Measurements from ENCODE around the gene DOK6.
"Not testable (repeated sequence)": the region's sequence is repeated elsewhere in the genome, so short reads cannot be mapped to it uniquely, and the experiment has no call there.

The DOK6 gene

DNA sequence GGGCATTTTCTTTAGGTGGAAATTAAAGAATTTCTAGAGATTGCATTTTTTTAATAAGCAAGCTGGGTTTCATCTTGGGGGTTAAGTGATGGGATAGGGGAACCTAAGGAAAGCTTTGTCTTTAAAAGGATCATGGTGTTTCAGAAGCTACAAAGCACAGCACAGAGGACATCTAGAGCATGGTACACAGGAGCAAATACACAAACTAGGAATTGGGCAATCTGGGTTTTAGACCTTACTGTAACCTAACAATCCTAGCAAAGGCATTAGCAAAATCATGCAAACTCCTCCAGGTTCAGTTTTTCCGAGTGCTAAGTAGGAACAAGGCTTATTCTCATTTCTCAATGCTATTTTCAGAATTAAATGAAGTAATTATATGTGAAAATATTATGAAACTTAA, 412.9 kb downstream of the DOK6 start:
- no peak for DNase-seq (ENCODE audit: low read depth)

DNA sequence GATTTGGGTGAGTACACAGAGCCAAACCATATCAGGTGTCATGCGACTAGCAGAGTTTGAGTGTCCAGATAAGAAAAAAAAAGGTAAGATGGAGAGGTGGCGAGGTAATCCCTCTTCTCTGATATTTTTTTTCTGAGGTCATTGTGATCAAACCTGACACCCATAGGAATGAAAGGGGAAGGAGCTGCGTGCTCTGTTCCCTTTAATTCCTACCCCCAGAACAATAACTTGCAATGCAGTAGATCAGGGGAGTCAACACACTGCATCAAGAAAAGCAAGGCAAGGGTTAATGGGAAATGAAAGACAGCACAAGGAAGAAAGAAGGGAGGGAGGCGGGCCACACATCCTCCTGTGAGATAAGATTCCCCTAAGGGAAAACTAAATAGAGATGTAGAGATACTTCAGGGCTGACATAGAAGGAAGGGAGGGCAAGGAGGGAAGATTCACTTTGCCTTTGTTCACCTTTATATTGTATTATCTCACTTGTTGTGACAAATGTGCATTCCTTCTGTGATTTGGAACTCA, 414.2 kb downstream of the DOK6 start:
- DNase-seq (ENCODE audit: low read depth), result no peak

DNA sequence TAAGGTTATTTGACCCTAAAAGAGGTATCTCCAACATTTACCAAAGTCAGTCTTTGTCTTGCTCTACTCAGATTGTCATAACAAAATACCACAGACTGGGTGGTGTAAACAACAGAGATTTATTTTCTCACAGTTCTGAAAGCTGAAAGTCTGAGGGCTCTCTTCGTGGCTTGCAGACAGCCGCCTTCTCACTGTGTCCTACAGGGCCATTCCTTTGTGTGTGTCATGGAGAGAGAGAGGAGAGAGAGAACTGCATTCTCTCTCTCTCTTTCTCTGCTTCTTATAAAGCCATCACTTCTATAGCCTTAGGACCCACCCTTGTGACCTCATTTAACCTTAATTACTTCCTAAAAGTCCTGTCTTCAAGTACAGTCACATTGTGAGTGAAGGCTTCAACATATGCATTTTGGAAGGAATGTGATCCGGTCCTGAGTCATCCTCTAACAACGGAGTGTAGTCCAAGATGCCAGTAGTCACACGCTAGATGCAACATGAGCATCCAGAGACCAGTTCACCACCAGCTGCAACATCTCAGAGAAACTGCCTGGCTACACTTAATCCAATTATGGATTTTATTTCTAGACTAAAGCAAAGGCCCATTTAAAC, 416.8 kb downstream of the DOK6 start:
- DNase-seq (ENCODE audit: low read depth), result peak; percentile 82

DNA sequence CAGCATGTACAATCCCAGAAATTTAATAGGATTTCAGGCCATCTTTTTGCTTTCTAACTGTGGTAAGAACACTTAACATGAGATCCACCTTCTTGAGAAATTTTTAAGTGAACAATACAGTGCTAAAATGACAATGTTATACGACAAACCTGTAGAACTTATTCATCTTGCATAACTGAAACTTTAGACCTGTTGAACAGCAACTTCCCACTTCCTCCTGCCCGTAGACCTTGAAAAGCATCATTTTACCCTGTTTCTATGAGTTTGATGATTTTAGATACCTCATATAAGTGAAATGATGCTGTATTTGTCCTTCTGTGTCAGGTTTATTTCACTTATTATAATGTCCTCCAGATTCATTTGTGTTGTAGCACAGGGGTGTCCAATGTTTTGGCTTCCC, 418.8 kb downstream of the DOK6 start:
- DNase-seq (ENCODE audit: low read depth), result no peak

DNA sequence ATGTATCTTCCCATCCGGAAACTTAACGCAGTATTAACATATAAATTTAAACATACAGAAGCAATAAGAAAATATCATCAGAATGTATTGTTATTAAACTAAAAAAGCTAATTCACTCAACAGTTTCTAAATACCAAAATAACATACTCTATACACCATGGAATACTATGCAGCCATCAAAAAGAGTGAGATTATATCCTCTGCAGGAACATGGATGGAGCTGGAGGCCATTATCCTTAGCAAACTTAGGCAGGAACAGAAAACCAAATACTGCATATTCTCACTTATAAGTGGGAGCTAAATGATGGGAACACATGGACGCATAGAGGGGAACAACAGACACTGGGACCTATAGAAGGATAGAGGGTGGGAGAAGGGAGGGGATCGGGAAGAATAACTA, 419.9 kb downstream of the DOK6 start:
- DNase-seq (ENCODE audit: low read depth), result no peak

GRCh38 chr18:69830189-69830588, 429.5 kb downstream of the DOK6 start:
- no peak for DNase-seq (ENCODE audit: low read depth)

DNA sequence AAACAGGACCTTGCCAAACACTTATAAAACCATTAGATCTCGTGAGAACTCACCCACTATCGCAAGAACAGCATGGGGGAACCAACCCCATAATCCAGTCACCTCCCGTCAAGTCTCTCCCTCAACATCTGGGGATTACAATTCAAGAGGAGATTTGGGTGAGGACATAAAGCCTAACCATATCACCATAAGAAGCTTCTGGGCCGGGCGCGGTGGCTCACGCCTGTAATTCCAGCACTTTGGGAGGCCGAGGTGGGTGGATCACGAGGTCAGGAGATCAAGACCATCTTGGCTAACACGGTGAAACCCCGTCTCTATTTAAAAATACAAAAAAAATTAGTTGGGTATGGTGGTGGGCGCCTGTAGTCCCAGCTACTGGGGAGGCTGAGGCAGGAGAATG, 434.3 kb downstream of the DOK6 start:
- not testable (repeated sequence) for DNase-seq (ENCODE audit: low read depth)

GRCh38 chr18:69838003-69838402, 437.3 kb downstream of the DOK6 start:
- DNase-seq (ENCODE audit: low read depth), result no peak

DNA sequence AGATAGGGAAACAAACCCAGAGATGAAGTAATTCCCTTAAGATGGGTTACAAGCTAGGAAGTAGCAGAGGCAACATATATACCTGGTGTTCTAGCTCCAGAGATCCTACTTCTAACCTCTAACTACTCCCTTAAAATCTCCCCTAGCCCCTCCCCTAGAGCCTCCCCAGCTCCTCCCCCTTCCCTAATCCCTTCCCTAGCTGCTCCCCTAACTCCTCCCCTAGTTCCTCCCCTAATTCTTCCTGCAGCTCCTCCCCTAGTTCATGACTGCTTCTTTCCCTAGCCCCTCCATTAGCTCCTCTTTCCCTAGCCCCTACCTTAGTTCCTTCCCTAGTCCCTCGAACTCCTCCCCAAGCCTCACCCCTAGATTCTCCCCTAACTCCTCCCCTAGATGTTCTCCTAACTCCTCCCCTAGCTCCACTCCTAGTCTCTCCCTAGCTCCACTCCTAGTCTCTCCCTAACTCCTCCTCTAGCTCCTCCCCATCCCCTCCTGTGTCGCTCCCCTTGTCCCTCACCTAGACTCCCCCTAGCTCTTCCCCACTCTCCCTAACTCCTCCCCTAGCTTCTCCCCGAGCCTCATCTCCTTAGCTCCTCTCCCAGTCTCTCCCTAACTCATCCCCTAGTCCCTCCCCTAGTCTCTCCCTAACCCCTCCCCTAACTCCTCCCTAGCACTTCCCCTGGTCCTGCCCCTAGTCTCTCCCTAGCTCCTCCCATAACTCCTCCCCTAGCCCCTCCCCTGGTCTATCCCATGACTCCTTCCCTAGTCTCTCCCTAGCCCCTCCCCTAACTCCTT, 438.1 kb downstream of the DOK6 start:
- DNase-seq (ENCODE audit: low read depth), result no peak

GRCh38 chr18:69839497-69839896, 438.8 kb downstream of the DOK6 start:
- no peak for DNase-seq (ENCODE audit: low read depth)

- no peak for DNase-seq (ENCODE audit: low read depth)
These were observed 439.3 kb downstream of the DOK6 start for GRCh38 chr18:69840001-69840400.

DNA sequence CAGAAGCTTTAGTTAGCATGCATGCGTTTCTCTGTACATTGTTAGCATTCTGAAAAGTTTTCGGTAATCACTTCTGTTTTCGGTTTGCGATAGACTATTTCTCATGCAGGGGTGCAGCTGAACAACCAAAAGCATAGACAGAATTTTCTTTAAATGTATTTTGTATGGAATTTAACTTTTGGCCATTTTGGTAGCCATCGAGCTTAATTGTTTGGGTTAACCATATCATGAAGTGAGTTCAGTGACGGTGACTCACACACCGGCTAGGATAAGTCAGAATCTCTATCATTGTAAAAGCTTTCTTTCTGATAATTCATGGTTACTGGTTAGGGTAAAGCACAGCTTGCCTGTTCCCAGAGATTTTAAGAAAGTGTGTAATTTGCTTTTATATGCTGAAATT, 439.8 kb downstream of the DOK6 start:
- no peak for DNase-seq (ENCODE audit: low read depth)

DNA sequence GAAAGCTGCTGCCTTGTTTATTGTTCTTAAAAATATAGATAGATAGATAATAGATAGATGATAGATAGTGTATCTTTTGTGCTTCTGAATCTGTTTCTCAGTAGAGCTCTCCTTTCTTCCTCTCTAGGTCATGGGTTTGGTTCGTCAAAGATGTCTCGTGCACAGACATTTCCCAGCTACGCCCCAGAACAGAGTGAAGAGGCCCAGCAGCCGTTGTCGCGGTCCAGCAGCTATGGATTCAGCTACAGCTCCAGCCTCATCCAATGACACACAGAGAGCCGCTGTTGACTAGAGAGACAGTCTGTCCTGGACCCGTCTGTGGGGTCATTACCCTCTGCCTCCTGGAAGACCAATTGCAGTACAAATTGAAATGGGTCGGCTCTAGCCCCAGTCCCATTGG, 440.4 kb downstream of the DOK6 start:
- DNase-seq (ENCODE audit: low read depth), result no peak

DNA sequence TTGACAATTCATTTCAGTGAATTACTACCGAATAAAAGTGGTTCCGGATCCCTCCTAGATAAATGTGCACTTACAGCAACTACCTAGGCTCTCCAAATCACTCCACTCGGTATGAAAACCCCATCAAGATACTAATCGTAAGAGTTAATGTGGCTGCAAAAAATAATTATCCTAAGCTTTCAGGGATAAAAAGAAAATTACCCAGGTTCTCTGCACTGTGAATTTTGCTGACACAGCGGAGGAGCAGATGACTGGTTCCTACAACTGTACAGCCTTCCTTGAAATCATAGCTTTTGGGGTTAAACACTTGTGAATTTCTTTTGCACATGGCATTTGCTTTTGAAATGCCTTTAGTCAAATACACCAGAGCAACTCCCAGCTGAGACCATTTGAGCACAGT, 442.3 kb downstream of the DOK6 start:
- no peak for DNase-seq (ENCODE audit: low read depth)

- DNase-seq (ENCODE audit: low read depth), result no peak
These were observed 444.0 kb downstream of the DOK6 start for GRCh38 chr18:69844656-69845055.

- no peak for DNase-seq (ENCODE audit: low read depth)
These were observed 445.2 kb downstream of the DOK6 start for GRCh38 chr18:69845593-69846506.

- no peak for DNase-seq (ENCODE audit: low read depth)
These were observed 452.4 kb downstream of the DOK6 start for GRCh38 chr18:69853051-69853450.

DNA sequence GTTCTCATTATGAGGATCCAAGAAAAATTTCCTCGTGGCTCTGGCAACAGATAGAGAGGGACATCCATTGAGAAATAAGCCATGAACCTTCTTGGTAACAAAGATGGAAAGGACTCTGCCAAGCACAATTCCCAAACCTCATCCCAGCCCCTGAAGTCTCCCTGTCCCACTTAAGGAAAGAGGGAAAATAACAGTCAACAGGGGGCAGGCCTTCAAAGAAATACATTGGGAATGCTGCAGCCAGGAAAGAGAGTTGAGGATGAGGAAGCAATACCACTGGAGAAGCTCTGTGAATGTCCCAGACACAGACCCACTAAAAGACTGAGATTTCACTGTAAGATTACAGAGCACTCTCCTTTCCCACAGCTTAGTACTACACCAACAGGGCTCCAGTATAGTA, 453.8 kb downstream of the DOK6 start:
- DNase-seq (ENCODE audit: low read depth), result no peak

GRCh38 chr18:69858897-69859296, 458.2 kb downstream of the DOK6 start:
- DNase-seq (ENCODE audit: low read depth), result no peak

- DNase-seq (ENCODE audit: low read depth), result not testable (repeated sequence)
These were observed 464.1 kb downstream of the DOK6 start for GRCh38 chr18:69864802-69865201.

DNA sequence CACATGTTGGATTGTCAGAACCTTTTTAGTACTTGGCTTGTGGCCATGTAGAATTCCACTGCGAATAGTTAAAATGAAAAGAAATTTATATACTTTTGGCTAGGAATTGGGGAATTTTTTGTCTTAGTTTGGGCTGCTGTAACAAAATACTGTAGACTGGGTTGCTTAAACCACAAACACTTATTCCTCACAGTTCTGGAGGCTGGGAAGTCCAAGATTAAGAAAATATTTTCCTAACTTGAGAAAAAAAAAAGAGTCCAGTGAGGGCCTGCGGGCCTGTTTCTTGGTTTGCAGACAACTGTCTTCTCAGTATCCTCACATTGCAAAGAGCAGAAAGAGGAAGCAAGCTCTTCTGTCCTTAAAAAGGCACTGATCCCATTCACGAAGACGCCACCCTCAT, 465.1 kb downstream of the DOK6 start:
- no peak for DNase-seq (ENCODE audit: low read depth)

DNA sequence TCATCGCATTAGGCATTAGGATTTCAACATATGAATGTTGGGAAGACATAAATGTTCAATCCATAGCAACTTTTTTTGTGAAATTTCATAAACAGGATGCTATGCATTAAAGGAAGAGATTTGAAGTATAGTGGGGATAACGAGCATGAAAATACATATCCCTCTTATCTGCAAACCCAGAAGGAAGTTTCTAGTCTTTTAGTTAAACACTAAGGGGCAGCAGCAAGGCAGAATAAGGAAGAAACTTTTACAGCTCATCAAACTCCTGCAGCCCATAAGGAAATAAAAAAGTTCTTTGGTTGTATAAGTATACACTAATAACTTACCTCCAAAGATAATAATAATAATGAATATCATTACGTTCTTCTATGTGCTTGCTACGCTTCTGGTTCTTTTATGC, 465.5 kb downstream of the DOK6 start:
- no peak for DNase-seq (ENCODE audit: low read depth)

DNA sequence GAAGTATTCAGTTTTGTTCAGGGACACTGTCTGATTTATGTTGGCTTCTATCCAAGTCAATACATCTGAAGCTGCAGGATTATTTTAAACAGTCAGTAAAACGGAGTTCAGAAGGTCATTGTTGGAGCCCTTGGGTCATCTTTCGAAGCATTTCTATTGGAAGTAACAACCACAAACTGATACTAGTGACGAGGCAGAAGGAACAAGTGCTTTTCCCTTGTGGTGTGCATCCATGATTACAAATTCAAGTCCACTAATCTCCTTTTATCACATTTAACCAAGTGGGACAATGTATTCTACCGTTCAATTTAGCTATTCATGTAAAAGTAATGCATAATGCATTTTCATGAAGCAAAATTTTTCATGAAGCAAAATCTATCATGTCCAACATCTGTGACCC, 470.0 kb downstream of the DOK6 start:
- no peak for DNase-seq (ENCODE audit: low read depth)

All from fibroblast of gingiva (primary cell).